Mesendoderm (in vitro differentiated cells): Measurements from ENCODE around the gene NTNG1.

Source experiments
- DNase-seq: peaks from one replicate; pipeline ENCODE4 v3.0.0; 2013
- H2AK5ac ChIP-seq: 2 replicates; pipeline ENCODE4 v1.6.1; 2013; ENCODE audit warnings: low read length, inconsistent platforms
- H2BK120ac ChIP-seq: 2 replicates; pipeline ENCODE4 v1.6.1; 2013; ENCODE audit warnings: low read depth, mild to moderate bottlenecking, low read length, moderate library complexity, mixed read lengths
- H2BK15ac ChIP-seq: replicated peaks from 2 replicates; pipeline ENCODE4 v1.6.1; 2013; ENCODE audit warnings: low read depth, mild to moderate bottlenecking, moderate library complexity
- H2BK5ac ChIP-seq: 2 replicates; pipeline ENCODE4 v1.6.1; 2013; ENCODE audit warnings: low read length, inconsistent platforms
- H3K18ac ChIP-seq: 2 replicates; pipeline ENCODE4 v1.6.1; 2013; ENCODE audit warnings: mild to moderate bottlenecking, low read length, mixed read lengths
- H3K23ac ChIP-seq: one replicate; pipeline ENCODE4 v1.6.1; 2013; ENCODE audit warnings: low read length
- H3K27ac ChIP-seq: 2 replicates; pipeline ENCODE4 v1.5.1; 2013; ENCODE audit warnings: low read depth, mild to moderate bottlenecking, inconsistent platforms, low read length, moderate library complexity
- H3K27me3 ChIP-seq: 2 replicates; pipeline ENCODE4 v1.6.1; 2013; ENCODE audit warnings: low read length, control low read depth, mild to moderate bottlenecking, inconsistent platforms; ENCODE audit not compliant: insufficient read depth, poor library complexity
- H3K36me3 ChIP-seq: 2 replicates; pipeline ENCODE4 v1.6.1; 2013; ENCODE audit warnings: low read length, inconsistent platforms; ENCODE audit not compliant: control insufficient read depth, insufficient read depth
- H3K4ac ChIP-seq: one replicate; pipeline ENCODE4 v1.6.1; 2013; ENCODE audit warnings: low read depth, mild to moderate bottlenecking, low read length, moderate library complexity
- H3K4me1 ChIP-seq: 2 replicates; pipeline ENCODE4 v1.6.1; 2013; ENCODE audit warnings: low read depth, low read length, inconsistent platforms; ENCODE audit not compliant: control insufficient read depth
- H3K4me2 ChIP-seq: 2 replicates; pipeline ENCODE4 v1.6.1; 2013; ENCODE audit warnings: low read length
- H3K4me3 ChIP-seq: 2 replicates; pipeline ENCODE4 v1.5.1; 2013; ENCODE audit warnings: mild to moderate bottlenecking, low read length
- H3K56ac ChIP-seq: one replicate; pipeline ENCODE4 v1.6.1; 2013; ENCODE audit warnings: low read length
- H3K79me1 ChIP-seq: 2 replicates; pipeline ENCODE4 v1.6.1; 2013; ENCODE audit warnings: low read length, inconsistent platforms
- H3K79me2 ChIP-seq: 2 replicates; pipeline ENCODE4 v1.6.1; 2013; ENCODE audit warnings: mild to moderate bottlenecking, low read length; ENCODE audit not compliant: control insufficient read depth, insufficient read depth
- H3K9ac ChIP-seq: 2 replicates; pipeline ENCODE4 v1.6.1; 2013; ENCODE audit warnings: low read length, inconsistent platforms
- H4K5ac ChIP-seq: one replicate; pipeline ENCODE4 v1.6.1; 2013; ENCODE audit warnings: low read length
- H4K8ac ChIP-seq: one replicate; pipeline ENCODE4 v1.6.1; 2013; ENCODE audit warnings: low read depth, mild to moderate bottlenecking, control low read depth, low read length, moderate library complexity
- WGBS: extraction: QIAGEN DNeasy Blood & Tissue Kit; methylation state at CpG from one replicate; pipeline ENCODE4 v1.1.7; 2013; ENCODE audit warnings: low lambda C conversion rate, missing lambda C conversion rate; ENCODE audit not compliant: insufficient coverage; ENCODE audit errors: extremely low coverage; 5-methylcytosine and 5-hydroxymethylcytosine counted together

NTNG1 gene

GRCh38 chr1:107139833-107140702, 771 bp upstream of the NTNG1 start:
- H3K27me3 ChIP-seq = no peaks in the 10 kb centered on the region
- WGBS = no CpG with 5 or more reads among the region's 53 CpGs
- DNase-seq = peak; percentile 95

GRCh38 chr1:107141491-107142126, 770 bp downstream of the NTNG1 start:
- Histone ChIP-seq H4K5ac (no peak overlapping the region), H3K36me3 (no peaks in the 10 kb centered on the region), H3K4ac (peak overlapping the region; percentile 17), H3K18ac (peak overlapping the region; percentile 89), H3K23ac (no peak overlapping the region), H2BK5ac (no peak overlapping the region), H3K4me3 (peak overlapping the region; percentile 47), H2BK15ac (peak overlapping the region; percentile 8), H2BK120ac (peak overlapping the region; percentile 35), H3K79me1 (no peaks in the 10 kb centered on the region), H3K27ac (peak overlapping the region; percentile 57), H2AK5ac (no peak overlapping the region), H3K4me1 (peaks cover 5% of the 10 kb centered on the region), H3K9ac (peak overlapping the region; percentile 62), H4K8ac (no peak overlapping the region), H3K79me2 (no peaks in the 10 kb centered on the region), H3K56ac (peak overlapping the region; percentile 75), H3K4me2 (peak overlapping the region; percentile 85), H3K27me3 (no peaks in the 10 kb centered on the region)
- no CpG with 5 or more reads among the region's 41 CpGs for WGBS
- peak; percentile 50 for DNase-seq

More at GRCh38 chr1:107139833-107140702, 771 bp upstream of the NTNG1 start:
- H3K9ac ChIP-seq = peak overlapping the region; percentile 20
- no peaks in the 10 kb centered on the region for H3K79me2 ChIP-seq
- no peak overlapping the region for H3K23ac ChIP-seq
- H3K4me2 ChIP-seq = peak overlapping the region; percentile 93
- H2AK5ac ChIP-seq = no peak overlapping the region
- no peaks in the 10 kb centered on the region for H3K36me3 ChIP-seq
- H4K8ac ChIP-seq = no peak overlapping the region
- no peak overlapping the region for H3K18ac ChIP-seq
- H3K4me3 ChIP-seq = peak overlapping the region; percentile 52
- peak overlapping the region; percentile 75 for H3K27ac ChIP-seq
- H2BK5ac ChIP-seq = no peak overlapping the region
- H3K4ac ChIP-seq = no peak overlapping the region
- H2BK120ac ChIP-seq = no peak overlapping the region
- no peak overlapping the region for H2BK15ac ChIP-seq
- H4K5ac ChIP-seq = no peak overlapping the region
- H3K79me1 ChIP-seq = no peaks in the 10 kb centered on the region
- peaks cover 5% of the 10 kb centered on the region for H3K4me1 ChIP-seq
- peak overlapping the region; percentile 67 for H3K56ac ChIP-seq

- Histone ChIP-seq H3K36me3 (no peaks in the 10 kb centered on the region), H3K4me1 (peaks cover 5% of the 10 kb centered on the region), H3K4me2 (peak overlapping the region; percentile 85), H3K4ac (no peak overlapping the region), H4K8ac (no peak overlapping the region), H3K23ac (no peak overlapping the region), H2BK15ac (no peak overlapping the region), H3K79me2 (no peaks in the 10 kb centered on the region), H2BK5ac (no peak overlapping the region), H3K27me3 (no peaks in the 10 kb centered on the region), H3K4me3 (no peak overlapping the region), H3K27ac (no peak overlapping the region), H4K5ac (no peak overlapping the region), H2BK120ac (no peak overlapping the region), H3K56ac (no peak overlapping the region), H2AK5ac (no peak overlapping the region), H3K79me1 (no peaks in the 10 kb centered on the region), H3K9ac (no peak overlapping the region), H3K18ac (no peak overlapping the region)
- no CpG with 5 or more reads among the region's 5 CpGs for WGBS
- DNase-seq = peak; percentile 69
Observed at GRCh38 chr1:107142140-107142542, 1.3 kb downstream of the NTNG1 start.

- H2BK15ac ChIP-seq = no peak overlapping the region
- no peak overlapping the region for H3K4me3 ChIP-seq
- no CpG with 5 or more reads among the region's 2 CpGs for WGBS
- H3K23ac ChIP-seq = no peak overlapping the region
- no peak overlapping the region for H4K5ac ChIP-seq
- H3K79me2 ChIP-seq = no peaks in the 10 kb centered on the region
- no peak overlapping the region for H3K4me2 ChIP-seq
- peaks cover 5% of the 10 kb centered on the region for H3K4me1 ChIP-seq
- H3K36me3 ChIP-seq = no peaks in the 10 kb centered on the region
- no peaks in the 10 kb centered on the region for H3K27me3 ChIP-seq
- no peak overlapping the region for H2BK120ac ChIP-seq
- no peak overlapping the region for H3K18ac ChIP-seq
- no peak for DNase-seq
- H3K79me1 ChIP-seq = no peaks in the 10 kb centered on the region
- no peak overlapping the region for H4K8ac ChIP-seq
- H2AK5ac ChIP-seq = no peak overlapping the region
- no peak overlapping the region for H3K4ac ChIP-seq
- H2BK5ac ChIP-seq = no peak overlapping the region
- no peak overlapping the region for H3K27ac ChIP-seq
- no peak overlapping the region for H3K56ac ChIP-seq
- no peak overlapping the region for H3K9ac ChIP-seq
Observed at GRCh38 chr1:107142666-107143065, 1.8 kb downstream of the NTNG1 start.

GRCh38 chr1:107145637-107146036, 4.8 kb downstream of the NTNG1 start:
- no peak for DNase-seq
- Histone ChIP-seq H3K4me3 (no peak overlapping the region), H3K4me1 (no peaks in the 10 kb centered on the region), H3K4ac (no peak overlapping the region), H2BK120ac (no peak overlapping the region), H2AK5ac (no peak overlapping the region), H4K8ac (no peak overlapping the region), H3K27ac (no peak overlapping the region), H3K23ac (no peak overlapping the region), H3K18ac (no peak overlapping the region), H3K56ac (no peak overlapping the region), H3K79me2 (peaks cover 2% of the 10 kb centered on the region), H2BK15ac (no peak overlapping the region), H3K36me3 (no peaks in the 10 kb centered on the region), H3K79me1 (no peaks in the 10 kb centered on the region), H4K5ac (no peak overlapping the region), H2BK5ac (no peak overlapping the region), H3K9ac (no peak overlapping the region), H3K4me2 (no peak overlapping the region), H3K27me3 (no peaks in the 10 kb centered on the region)
- no CpG with 5 or more reads among the region's 3 CpGs for WGBS
